ENCODE measurements around the gene IFNL2. TPM values are rescaled to one million over a fixed set of nuclear protein-coding genes. Genes with fewer than 3 reads are reported as not detected.
"Not testable (repeated sequence)": the region's sequence is repeated elsewhere in the genome, so short reads cannot be mapped to it uniquely, and the experiment has no call there.

IFNL2 gene
- not detected in 2 replicates for total RNA-seq (2014; rRNA removed; shearing (Covaris generic))

DNA sequence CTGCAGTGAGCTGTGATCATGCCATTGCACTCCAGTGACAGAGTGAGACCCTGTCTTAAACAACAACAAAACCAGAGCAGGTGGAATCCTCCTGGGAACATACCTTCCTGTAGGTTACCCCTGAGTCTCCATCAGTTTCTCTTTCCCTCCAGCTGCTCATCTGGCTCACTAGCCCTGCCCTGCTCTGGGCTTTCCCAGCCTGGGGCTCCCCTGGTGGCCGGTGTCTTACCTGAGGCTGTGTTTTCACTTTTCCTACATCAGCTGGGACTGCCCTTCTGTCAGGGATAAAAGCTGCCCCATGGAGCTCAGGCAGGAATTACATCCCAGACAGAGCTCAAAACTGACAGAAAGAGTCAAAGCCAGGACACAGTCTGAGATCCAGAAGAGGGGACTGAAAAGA, at the start of gene IFNL2:
IFNL2 (plus strand) TSS at position 312 of the 400 bp plus-strand sequence. CDS start 173 bp downstream, outside the sequence.
- not testable (repeated sequence) for DNase-seq (ENCODE audit: low spot score)

DNA sequence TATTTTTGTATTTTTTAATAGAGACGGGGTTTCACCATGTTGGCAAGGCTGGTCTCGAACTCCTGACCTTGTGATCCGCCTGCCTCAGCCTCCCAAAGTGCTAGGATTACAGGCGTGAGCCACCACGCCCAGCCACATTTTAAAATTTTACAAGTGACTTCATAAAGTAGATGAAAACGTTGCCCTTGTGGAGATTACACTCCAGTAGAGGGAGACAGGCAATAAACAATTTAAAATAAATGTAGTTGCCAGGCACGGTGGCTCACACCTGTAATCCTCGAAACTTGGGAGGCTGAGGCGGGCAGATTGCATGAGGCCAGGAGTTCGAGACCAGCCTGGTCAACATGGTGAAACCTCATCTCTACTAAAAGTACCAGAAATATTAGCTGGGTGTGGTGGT, 49.1 kb upstream of the IFNL2 start:
- DNase-seq (ENCODE audit: low spot score): not testable (repeated sequence)

DNA sequence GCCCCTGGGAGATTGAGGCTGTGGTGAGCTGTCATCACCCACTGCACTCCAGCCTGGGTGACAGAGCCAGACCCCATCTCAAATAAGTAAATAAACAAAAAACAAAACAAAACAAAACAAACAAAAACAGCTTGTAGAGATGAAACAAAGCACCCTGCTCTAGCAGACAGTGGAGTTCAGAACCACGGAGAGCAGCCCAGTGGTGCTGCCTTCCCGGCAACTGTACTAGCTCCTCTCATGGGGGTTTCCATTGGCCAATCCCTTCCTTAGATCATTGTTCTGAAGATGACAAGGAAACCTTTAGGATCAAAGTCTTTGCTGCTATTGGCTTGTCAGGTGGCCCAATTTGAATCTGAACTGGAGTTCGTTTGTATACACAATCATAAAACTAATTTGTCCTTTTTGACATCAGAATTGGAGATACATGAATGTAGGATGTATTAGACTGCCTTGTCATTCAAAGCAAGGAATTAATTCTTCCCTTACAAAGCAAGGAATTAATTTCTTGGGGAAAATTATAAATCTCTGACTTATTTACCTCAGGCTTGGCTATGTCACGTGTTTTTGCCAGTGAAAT, 44.4 kb upstream of the IFNL2 start:
- DNase-seq (ENCODE audit: low spot score): no peak

DNA sequence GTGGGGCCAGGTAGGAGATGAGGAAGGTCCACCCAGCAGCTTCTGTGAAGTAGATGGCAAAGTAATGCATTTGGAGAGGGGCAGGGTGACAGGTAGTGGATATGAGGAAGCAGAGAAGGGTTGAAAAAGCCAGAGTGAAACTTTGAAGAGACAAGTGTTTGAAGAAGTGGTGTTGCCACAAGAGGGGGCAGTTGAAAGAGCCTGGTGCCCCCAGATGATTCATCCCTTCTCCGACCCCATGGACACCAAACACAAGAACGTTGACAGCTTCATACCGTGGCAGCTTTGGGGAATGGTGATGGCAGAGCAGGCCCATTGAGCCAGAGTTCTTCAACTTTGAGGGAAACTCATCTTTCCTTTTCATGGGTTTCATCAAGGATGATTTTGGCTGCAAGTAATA, 43.3 kb upstream of the IFNL2 start:
- no peak for DNase-seq (ENCODE audit: low spot score)

DNA sequence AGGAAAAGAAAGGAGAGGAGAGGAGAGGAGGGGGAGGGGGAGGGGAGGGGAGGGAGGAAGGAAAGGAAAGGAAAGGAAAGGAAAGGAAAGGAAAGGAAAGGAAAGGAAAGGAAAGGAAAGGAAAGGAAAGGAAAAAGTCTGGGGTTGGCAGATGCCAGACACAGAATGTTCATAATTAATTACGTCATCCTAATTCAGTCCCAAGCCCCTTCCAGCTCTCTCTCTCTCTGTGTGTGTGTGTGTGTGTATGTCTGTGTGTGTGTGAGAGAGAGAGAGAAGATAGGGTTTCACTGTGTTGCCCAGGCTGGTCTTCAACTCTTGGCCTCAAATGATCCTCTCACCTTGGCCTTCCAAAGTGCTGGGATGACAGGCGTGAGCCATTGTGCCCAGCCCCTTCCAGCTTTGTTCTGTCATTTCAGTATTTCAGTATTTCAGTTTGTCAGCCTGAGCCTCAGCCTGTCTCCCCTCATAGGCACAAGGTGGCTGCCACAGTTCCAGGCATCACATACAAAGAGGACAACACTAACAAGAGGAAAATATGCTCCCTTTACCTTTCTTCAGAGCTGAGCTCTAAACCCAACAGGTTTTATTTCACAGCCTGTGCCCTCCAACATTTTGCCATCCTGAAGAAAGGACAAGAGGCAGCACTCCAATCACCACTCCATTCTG, 38.0 kb upstream of the IFNL2 start:
- no peak for DNase-seq (ENCODE audit: low spot score)

DNA sequence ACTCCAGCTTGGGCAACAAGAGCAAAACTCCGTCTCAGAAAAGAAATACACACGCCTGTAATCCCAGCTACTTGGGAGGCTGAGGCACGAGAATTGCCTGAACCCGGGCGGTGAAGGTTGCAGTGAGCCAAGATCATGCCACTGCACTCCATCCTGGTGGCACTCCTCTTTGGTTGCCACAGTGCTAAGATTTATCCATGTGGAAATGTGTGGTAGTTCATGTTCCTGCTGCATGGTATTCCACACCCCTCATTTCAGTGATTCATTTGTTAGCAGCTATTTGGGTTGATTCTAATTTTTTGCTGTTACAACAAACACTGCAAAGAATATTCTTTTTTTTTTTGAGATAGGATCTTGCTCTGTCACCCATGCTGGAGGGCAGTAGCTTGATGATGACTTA, 35.5 kb upstream of the IFNL2 start:
- no peak for DNase-seq (ENCODE audit: low spot score)

DNA sequence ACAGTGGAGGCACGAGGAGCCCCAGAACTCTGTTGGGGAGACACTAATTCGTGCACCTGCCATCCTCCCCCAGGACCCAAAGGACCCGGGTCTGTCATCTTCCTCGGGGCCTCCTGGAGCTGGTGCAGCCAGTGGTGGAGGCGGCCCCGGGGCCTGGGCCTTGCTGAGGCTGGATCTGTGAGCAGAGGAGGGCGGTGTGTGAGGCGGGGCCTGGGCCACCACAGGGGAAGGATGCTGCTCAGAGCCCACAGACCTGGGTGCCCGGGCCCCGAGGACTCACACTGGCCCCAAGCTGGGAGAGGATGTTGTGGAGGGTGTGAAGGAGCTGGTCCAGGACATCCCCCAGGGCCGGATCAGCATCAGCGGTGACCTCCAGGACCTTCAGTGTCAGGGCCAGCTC, 31.7 kb upstream of the IFNL2 start:
- no peak for DNase-seq (ENCODE audit: low spot score)

DNA sequence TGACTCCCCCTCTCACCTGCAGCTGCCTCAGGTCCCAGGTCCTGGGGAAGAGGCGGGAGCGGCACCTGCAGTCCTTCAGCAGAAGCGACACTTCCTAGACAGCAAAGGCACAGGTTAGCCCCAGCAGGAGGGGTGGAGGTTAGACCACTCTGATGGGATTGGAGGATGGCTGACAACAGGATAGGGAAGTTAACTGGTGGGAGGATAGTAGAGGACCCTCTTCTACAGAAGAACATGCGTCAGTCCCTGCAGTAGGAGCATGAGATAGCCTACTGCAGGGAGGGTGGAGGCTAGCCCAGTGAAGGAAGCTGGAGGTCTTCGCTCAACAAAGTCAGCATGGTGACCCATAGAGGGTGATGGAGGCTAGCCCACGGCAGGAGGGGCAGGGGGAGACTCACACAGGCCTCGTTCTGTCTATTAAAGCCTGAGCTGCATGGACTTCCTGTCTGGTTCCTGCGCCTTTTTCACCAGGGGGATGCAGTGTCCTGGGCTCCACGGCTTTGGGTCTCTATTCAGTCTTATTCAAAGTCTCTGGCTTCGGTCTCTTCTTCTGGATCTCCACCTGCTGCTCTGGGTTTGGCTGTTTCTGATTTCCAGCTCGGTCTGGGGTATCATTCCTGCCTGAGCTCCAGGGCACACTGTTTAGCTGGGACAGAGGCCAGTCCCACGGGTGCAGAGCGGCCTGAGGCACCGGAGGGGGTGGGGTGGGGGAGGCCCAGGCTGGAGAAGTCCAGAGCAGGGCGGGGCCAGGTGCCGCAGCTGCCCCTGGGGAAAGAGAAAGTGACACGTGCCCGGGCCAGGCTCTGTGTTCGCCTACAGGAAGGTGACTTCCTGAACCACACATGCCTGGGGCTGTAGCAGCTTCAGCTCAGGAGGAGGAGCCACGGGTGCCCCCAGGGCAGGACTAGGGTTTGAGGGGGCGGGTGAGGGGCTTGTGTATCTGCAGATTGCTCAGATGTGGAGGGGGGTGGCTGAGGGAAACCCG, 30.7 kb upstream of the IFNL2 start:
- DNase-seq (ENCODE audit: low spot score): peak; percentile 74

DNA sequence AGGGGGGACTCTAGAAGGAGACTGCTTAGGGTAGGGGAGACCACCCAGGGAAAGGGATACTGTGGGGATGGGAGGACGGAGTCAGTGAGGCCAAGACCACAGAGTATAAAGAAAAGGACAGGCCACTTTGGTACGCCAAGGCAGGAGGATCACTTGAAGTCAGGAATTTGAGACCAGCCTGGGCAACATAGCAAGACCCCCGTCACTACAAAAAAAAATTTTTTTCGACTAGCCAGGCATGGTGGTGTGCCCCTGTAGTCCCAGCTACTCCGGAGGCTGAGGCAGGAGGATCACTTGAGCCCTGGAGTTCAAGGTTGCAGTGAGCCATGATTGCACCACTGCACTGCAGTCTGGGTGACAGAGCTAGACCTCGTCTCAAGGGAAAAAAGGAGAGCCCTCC, 30.0 kb upstream of the IFNL2 start:
- DNase-seq (ENCODE audit: low spot score): no peak

DNA sequence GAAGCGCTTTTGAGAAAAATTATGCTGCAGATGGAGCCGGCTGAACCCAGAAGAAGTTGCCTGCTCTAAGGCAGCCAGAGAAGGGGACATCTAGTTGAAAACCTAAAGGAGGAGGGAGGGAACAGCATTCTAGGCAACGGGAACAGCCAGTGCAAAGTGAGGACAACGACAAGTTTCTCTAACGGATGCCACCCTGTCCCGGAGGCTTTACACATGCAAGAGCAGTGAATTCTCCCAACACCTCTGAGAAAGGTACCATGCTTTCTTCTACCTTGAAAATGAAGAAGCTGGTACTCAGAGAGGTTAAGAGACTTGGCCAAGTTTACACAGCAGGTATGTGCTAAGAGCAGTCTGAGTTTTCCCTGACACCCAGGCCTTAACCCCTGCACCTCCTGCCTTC, 29.3 kb upstream of the IFNL2 start:
- no peak for DNase-seq (ENCODE audit: low spot score)

DNA sequence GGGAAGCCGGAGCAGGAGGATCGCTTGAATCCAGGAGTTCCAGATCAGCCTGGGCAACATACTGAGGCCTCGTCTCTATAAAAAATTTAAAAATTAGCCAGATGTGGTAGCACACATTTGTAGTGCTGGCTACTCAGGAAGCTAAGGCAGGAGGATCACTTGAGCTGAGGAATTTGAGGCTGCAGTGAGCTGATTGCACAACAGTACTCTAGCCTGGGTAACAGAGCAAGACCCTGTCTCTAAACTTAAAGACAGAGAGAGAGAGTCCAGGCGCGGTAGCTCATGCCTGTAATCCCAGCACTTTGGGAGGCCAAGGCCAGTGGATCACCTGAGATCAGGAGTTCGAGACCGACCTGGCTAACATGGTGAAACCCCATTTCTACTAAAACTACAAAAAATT, 27.8 kb upstream of the IFNL2 start:
- no peak for DNase-seq (ENCODE audit: low spot score)

DNA sequence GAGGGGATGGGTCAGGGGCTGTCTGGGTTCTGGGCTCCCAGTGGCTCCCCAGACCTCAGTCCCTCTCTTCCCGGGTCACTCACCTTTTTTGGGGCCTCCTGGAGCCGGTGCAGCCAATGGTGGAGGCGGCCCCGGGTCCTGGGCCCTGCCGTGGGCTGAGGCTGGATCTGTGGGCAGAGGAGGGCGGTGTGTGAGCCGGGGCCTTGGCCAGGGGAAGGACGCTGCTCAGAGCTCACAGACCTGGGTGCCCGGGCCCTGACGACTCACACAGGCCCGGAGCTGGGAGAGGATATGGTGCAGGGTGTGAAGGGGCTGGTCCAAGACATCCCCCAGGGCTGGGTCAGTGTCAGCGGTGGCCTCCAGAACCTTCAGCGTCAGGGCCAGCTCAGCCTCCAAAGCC, 24.5 kb upstream of the IFNL2 start:
- not testable (repeated sequence) for DNase-seq (ENCODE audit: low spot score)

DNA sequence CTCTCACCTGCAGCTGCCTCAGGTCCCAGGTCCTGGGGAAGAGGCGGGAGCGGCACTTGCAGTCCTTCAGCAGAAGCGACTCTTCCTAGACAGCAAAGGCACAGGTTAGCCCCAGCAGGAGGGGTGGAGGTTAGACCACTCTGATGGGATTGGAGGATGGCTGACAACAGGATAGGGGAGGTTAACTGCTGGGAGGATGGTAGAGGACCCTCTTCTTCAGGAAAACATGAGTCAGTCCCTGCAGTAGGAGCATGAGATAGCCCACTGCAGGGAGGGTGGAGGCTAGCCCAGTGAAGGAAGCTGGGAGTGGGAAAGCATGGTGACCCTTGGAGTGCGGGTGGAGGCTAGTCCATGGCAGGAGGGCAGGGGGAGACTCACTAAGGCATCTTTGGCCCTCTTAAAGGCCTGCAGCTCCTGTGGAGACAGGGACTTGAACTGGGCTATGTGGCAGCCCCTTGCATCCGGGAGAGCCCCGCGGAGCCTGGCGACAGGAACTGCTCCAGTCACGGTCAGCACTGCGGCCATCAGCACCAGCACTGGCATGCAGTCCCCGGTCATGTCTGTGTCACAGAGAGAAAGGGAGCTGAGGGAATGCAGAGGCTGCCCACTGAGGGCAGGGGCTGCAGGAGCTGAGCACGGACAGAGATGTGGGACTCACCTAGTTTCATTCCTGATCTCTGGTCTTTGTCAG, 23.6 kb upstream of the IFNL2 start, which contains the start of gene IFNL3:
IFNL3 (minus strand) TSS at position 597 of the 691 bp plus-strand sequence; CDS start at position 558, 39 bp downstream.
- not testable (repeated sequence) for DNase-seq (ENCODE audit: low spot score)

DNA sequence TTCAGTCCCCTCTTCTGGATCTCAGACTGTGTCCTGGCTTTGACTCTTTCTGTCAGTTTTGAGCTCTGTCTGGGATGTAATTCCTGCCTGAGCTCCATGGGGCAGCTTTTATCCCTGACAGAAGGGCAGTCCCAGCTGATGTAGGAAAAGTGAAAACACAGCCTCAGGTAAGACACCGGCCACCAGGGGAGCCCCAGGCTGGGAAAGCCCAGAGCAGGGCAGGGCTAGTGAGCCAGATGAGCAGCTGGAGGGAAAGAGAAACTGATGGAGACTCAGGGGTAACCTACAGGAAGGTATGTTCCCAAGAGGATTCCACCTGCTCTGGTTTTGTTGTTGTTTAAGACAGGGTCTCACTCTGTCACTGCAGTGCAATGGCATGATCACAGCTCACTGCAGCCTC, 23.0 kb upstream of the IFNL2 start:
- not testable (repeated sequence) for DNase-seq (ENCODE audit: low spot score)

DNA sequence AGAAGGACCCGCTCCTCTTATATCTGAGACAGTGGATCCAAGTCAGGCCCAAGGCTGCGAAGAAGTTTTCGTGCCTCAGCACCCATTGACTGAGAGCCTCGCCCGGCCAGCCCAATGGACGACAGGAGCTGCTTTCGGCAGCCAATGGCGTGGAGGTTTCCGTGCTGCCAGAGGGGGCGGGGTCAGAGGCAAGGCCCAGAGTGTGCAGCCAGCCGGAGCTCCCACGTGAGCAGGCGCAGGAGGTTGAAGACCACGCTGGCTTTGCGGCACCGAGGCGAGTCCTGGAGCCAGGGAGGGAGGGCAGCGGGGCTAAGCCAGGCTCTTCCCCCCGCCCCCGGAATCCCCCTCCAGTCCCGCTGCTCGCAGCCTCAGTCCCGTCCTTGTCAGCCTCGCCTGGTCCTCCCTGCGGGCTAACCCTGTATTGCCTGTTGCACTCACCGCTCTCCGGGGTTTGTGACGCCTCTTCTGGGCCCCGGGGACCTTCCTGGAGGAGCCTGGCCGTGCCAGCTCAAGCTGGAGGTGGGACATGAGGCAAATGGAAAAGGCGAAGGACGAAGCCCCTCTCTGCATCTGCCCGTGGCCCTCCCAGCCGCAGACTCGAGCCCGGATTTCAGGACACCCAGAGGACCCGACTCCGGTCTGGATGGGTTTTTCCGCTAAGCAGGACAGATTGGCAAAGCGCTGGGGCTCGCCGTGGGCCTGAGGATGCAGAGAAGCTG, 21.1 kb upstream of the IFNL2 start:
- no peak for DNase-seq (ENCODE audit: low spot score)

DNA sequence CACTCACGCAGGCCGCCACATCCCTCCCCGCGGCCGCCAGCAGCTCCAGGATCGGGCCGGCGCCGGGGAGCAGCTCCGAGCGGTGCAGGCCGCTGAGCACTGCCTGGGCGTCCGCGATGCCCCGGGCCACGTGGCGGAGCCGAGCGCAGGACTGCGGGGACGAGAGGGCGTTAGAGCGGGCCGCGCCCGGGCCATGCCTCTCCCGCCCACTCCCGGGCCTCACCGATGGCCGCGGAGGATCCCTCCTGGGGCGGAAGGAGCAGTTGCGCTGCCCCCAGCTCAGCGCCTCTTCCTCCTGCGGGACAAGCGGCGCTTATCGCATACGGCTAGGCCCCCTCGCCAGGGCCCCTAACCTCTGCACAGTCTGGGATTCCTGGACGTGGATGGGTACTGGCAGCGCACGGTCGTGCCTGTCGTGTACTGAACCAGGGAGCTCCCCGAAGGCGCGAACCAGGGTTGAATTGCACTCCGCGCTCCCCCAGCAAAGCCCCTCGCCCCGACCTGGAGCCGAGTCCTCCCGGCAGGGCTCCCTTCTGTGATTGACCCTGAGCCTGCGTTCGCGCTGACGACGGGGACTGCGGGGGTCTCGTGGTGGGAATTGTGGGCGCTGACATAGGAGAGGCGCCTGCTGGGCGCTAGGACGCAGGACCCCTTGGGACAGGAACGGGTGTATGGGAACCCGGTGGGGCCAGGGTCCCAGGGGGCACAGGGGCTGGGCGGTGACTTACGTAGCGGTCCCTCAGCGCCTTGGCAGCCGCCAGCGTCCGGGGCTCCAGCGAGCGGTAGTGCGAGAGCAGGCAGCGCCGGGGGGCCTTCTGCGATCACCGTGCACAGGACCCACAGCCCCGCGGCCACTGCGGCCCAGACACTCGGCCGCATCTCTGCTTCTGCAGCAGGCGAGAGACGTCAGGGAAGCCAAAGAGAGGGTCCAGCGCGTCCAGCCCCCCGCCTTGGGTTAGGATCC, 20.2 kb upstream of the IFNL2 start:
- no peak for DNase-seq (ENCODE audit: low spot score)

DNA sequence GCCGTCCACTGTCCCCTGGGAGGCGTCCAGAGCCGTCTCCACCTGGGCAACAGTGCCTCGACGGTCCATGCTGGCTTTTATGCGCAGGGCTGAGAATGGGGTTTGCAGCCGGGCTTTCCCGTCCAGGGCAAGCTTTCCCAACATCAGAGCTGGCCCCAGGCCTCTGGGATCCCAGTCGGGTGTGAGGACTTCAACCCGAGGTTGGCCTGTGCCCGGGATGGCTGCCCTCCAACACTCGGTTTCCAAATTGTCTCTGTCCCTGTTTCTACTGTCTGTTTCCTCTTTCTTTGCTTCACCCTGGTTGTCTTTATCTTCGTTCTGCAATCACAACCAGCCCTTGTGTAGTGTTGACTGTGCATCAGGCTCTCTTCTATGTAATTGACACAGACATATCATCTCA, 19.4 kb upstream of the IFNL2 start, which contains the start of gene IFNL4:
IFNL4 (minus strand) TSS at position 51 of the 400 bp plus-strand sequence.
- DNase-seq (ENCODE audit: low spot score): no peak

DNA sequence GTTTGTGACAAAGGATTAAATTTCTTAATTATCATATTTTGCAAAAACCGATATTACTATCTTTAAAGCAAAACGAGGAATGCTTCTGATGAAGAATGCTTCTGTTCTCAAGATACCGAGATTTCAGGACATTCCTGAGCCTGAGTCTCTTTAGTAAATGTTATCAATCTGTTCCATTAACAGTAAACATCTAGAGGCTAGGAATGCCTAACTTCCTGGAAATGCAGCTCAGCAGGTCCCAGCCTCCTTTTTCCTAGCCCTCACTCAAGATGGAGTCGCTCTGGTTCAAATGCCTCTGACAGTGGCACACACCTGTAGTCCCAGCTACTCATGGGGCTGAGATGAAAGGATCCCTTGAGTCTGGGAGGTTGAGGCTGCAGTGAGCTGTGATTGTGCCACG, 17.1 kb upstream of the IFNL2 start:
- no peak for DNase-seq (ENCODE audit: low spot score)

DNA sequence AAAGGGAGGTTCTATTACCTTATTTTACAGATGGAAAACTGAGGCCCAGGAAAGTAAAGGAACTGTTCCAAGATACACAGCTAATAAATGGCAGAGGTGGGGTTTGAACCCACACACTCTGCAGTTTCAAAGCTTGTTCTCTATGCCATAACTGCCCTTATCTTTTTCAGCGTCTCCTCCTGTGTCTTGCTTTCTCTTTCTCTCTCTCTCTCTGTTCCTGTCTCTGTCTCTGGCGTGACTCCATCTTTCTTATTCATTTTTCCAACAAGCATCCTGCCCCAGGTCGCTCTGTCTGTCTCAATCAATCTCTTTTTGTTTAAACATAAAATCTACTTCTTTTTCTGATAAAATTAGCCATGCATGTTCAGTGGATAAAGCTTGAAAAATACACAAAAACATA, 16.4 kb upstream of the IFNL2 start:
- DNase-seq (ENCODE audit: low spot score): no peak

DNA sequence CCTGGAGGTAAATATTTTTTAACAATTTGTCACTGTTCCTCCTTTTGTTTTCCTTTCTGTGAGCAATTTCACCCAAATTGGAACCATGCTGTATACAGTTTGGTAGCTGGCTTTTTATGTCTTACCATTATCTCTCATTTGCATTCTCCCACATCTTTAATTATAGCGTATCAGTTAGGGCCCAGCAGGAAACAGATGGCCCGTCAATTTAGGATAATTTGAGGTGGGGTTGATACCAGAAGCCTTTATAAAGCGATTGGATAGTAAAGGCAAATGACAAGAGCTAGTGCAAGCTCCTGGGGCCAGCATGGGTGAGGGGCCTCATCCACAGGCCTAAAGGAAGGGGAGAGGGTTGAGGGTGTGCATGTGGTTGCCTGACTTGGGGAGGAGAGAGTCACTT, 15.7 kb upstream of the IFNL2 start:
- no peak for DNase-seq (ENCODE audit: low spot score)
